Measurements from ENCODE around the gene TMEFF1. TPM values are rescaled to one million over a fixed set of nuclear protein-coding genes. Genes with fewer than 3 reads are reported as not detected.

The TMEFF1 gene
- total RNA-seq, 2 donors from 2014 or later = 1.7 to 2.7 TPM

DNA sequence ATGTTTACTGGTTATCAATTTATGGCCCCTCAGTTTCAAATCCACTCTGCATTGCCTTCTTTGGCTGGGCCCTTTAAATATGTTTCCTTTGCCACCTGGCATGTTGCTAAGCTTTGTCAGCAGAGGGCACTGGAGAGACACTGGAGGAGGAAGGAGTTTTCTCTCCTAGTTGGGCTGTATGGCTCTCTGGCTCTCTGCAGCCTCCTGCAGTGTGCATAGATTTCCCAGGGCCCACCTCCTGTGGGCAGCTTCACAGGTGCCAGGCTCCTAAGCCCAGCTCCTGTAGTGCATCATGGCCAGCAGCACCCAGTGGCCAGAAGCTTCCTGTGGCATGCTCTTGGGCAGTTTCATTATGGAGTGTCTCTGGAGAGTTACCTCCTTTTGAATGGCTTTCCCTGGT, 128.3 kb downstream of the TMEFF1 start:
- peak; percentile 26 for DNase-seq (ENCODE audit: low spot score)
- Histone ChIP-seq H3K27ac (no peak overlapping the region), H3K36me3 (no peaks in the 10 kb centered on the region), H3K9me3 (no peaks in the 10 kb centered on the region), H3K27me3 (replicated peaks; ENCODE audit: insufficient read depth) (no peaks in the 10 kb centered on the region), H3K4me3 (no peak overlapping the region), H3K4me1 (replicated peaks) (no peaks in the 10 kb centered on the region)
- no peak for TF ChIP-seq POLR2A (IDR thresholded peaks at IDR 0.05)
- TF ChIP-seq, protein P1, sequence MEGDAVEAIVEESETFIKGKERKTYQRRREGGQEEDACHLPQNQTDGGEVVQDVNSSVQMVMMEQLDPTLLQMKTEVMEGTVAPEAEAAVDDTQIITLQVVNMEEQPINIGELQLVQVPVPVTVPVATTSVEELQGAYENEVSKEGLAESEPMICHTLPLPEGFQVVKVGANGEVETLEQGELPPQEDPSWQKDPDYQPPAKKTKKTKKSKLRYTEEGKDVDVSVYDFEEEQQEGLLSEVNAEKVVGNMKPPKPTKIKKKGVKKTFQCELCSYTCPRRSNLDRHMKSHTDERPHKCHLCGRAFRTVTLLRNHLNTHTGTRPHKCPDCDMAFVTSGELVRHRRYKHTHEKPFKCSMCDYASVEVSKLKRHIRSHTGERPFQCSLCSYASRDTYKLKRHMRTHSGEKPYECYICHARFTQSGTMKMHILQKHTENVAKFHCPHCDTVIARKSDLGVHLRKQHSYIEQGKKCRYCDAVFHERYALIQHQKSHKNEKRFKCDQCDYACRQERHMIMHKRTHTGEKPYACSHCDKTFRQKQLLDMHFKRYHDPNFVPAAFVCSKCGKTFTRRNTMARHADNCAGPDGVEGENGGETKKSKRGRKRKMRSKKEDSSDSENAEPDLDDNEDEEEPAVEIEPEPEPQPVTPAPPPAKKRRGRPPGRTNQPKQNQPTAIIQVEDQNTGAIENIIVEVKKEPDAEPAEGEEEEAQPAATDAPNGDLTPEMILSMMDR (IDR thresholded peaks at IDR 0.05) = peak in 1 of 4 experiments; percentile 46
- intact Hi-C loops (cut with DNase I) = loop anchor here (5.0 kb wide), 1 partner anchor 711 kb away; no protein-coding TSS in a partner anchor

DNA sequence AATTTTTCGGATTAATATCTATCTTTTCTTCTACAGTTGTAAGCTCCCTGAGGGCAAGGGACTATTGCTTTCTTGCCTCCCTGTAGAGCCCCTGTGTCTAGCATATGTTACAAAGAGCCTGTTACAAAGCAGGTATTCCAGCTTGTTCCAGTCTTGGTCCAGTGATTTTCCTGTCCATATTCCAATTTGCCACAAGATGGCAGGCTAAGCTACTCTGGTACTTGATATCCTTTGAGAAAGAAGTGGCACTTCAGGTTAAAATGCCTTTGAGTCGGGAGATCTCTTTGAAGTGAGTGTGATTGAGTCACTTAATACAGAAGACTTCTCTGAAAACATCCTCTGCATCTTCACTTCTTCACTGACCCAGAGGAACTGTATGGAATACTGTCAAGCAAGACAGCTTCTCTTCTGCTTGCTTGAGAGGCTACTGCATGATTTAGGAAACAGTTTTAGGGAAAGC, 129.4 kb downstream of the TMEFF1 start:
- no peaks in the 10 kb centered on the region for H3K36me3 ChIP-seq
- TF ChIP-seq, protein P1 (IDR thresholded peaks at IDR 0.05) = peak in 3 of 4 experiments; percentile 48 to 70 (median 57)
- TF ChIP-seq POLR2AphosphoS5 (IDR thresholded peaks at IDR 0.05) (peak; percentile 25), POLR2A (IDR thresholded peaks at IDR 0.05) (no peak)
- no peaks in the 10 kb centered on the region for H3K9me3 ChIP-seq
- intact Hi-C loops (cut with DNase I) = loop anchor here (5.0 kb wide), 1 partner anchor 710 kb away; no protein-coding TSS in a partner anchor
- peak; percentile 56 for DNase-seq (ENCODE audit: low spot score)
- WGBS = 34% methylated on average over 2 of the region's 2 CpGs
- no peaks in the 10 kb centered on the region for H3K4me1 ChIP-seq (replicated peaks)
- no peaks in the 10 kb centered on the region for H3K27me3 ChIP-seq (replicated peaks; ENCODE audit: insufficient read depth)
- no peak overlapping the region for H3K27ac ChIP-seq
- H3K4me3 ChIP-seq = no peak overlapping the region

DNA sequence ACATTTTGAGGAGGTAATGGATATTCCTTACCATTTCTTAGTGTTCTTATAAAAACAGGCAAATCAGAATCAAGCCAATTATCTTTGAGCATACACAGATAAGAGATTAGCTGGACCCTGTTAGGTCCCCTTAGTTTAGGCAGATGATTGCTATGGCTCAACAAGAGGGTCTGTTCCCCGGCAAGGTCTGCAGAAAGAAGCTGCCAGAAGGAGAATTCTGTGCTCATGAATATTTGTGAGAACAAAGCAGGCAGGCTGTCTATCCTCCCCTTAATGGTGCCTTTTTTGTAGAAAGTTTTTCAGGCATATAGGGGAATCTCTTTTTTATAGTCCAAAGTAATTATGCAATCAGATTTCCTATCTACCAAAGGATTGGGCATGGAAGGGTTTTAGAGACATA, 132.5 kb downstream of the TMEFF1 start:
- Histone ChIP-seq H3K4me3 (no peak overlapping the region), H3K27ac (no peak overlapping the region), H3K9me3 (no peaks in the 10 kb centered on the region), H3K4me1 (replicated peaks) (no peaks in the 10 kb centered on the region), H3K27me3 (replicated peaks; ENCODE audit: insufficient read depth) (no peaks in the 10 kb centered on the region), H3K36me3 (no peaks in the 10 kb centered on the region)
- intact Hi-C loops (cut with DNase I) = no loop called here
- TF ChIP-seq POLR2AphosphoS5 (IDR thresholded peaks at IDR 0.05) = no peak
- TF ChIP-seq POLR2A (IDR thresholded peaks at IDR 0.05) = no peak
- TF ChIP-seq, protein P1 (IDR thresholded peaks at IDR 0.05) = no peak
- DNase-seq (ENCODE audit: low spot score) = no peak
- WGBS = 24% methylated on average over 1 of the region's 1 CpG

DNA sequence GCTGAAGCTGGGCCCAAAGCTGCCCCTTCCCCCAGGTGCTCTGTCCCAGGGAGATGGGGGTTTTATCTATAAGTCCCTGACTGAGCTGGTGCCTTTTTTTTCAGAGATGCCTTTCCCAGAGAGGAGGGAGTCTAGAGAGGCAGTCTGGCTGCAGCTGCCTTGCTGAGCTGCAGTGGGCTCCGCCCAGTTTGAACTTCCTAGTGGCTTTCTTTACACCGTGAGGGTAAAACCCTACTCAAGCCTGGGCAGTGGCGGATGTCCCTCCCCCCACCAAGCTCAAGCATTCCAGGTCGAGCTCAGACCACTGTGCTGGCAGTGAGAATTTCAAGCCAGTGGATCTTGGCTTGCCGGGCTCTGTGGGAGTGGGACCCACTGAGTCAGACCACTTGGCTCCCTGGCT, 146.2 kb downstream of the TMEFF1 start:
- intact Hi-C loops (cut with DNase I) = no loop called here
- no peak for TF ChIP-seq POLR2A (IDR thresholded peaks at IDR 0.05)
- TF ChIP-seq, protein P1 (IDR thresholded peaks at IDR 0.05) = no peak
- TF ChIP-seq POLR2AphosphoS5 (IDR thresholded peaks at IDR 0.05) = no peak
- no peak for DNase-seq (ENCODE audit: low spot score)
- no peaks in the 10 kb centered on the region for H3K27me3 ChIP-seq (replicated peaks; ENCODE audit: insufficient read depth)
- H3K36me3 ChIP-seq = no peaks in the 10 kb centered on the region
- H3K27ac ChIP-seq = no peak overlapping the region
- no peaks in the 10 kb centered on the region for H3K9me3 ChIP-seq
- no peaks in the 10 kb centered on the region for H3K4me1 ChIP-seq (replicated peaks)
- H3K4me3 ChIP-seq = no peak overlapping the region
- WGBS = 75% methylated on average over 5 of the region's 5 CpGs

DNA sequence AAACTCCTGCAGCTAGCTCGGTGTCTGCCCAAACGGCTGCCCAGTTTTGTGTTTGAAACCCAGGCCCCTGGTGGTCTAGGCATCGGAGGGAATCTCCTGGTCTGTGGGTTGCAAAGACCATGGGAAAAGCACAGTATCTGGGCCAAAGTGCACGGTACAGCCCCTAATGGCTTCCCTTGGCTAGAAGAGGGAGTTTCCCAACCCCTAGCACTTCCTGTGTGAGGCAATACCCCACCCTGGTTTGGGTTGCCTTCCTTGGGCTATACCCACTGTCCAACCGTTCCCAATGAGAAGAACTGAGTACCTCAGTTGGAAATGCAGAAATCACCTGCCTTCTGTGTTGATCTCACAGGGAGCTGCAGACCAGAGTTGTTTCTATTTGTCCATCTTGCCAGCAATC, 146.7 kb downstream of the TMEFF1 start:
- no peak for DNase-seq (ENCODE audit: low spot score)
- no peak for TF ChIP-seq POLR2AphosphoS5 (IDR thresholded peaks at IDR 0.05)
- TF ChIP-seq, protein P1 (IDR thresholded peaks at IDR 0.05) = no peak
- no peak for TF ChIP-seq POLR2A (IDR thresholded peaks at IDR 0.05)
- Histone ChIP-seq H3K4me3 (no peak overlapping the region), H3K27ac (no peak overlapping the region), H3K27me3 (replicated peaks; ENCODE audit: insufficient read depth) (no peaks in the 10 kb centered on the region), H3K36me3 (no peaks in the 10 kb centered on the region), H3K4me1 (replicated peaks) (no peaks in the 10 kb centered on the region), H3K9me3 (no peaks in the 10 kb centered on the region)
- WGBS = 76% methylated on average over 5 of the region's 5 CpGs
- intact Hi-C loops (cut with DNase I) = no loop called here

All from prostate gland (tissue), 2 donors.